SIG-M5 (cell line): Measurements from ENCODE around the gene FARP2.

Experiments used
- DNase-seq: peaks from one replicate; lab custom pipeline; 2025; lab: John Stamatoyannopoulos, UW

The FARP2 gene

GRCh38 chr2:241460631-241461030 is 104.5 kb downstream of the FARP2 start:
- DNase-seq, result no peak

DNA sequence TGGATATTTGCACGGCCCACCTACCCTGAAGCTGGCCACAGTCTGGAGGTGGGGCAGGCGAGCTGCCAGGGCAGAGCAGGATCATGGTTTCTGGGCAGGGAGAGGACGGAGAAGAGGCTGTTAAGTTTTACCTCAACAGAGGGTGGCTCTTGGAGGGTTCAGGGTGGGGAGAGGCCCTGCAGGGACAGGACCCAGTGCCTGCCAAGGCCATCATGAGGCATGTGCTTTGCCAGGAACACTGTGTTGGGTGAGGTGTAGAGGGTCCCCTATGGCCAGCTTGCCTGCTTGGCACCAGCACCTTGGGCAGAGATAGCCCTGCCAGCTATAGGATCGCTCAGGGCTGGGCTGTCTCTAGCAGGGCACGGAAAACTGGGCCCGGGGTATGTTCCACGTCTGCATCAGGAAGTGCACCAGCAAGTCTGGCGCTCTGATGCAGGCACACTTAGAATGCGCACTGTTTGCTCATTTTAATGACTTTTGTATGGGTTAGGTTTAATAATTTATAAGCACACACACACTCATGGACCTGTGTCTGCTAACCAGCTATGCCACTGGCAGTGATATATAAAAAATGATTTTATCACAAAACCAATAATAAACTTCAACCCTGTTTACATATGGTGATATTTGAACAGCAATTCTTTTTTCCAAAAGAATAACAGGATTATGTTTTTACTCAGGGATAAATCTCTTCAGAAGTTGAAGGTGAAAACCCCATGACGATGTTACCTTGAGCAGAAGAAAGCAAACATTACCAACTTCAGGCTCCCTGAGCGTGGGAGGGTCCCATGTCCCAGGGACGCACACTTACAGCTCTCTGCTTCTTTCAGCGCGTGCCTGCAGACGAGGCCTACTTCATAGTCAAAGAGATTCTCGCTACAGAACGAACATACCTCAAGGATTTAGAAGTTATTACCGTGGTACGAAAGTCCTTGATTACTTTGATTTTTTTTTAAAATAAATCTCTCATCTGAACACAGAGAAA is 105.9 kb downstream of the FARP2 start:
- no peak for DNase-seq

DNA sequence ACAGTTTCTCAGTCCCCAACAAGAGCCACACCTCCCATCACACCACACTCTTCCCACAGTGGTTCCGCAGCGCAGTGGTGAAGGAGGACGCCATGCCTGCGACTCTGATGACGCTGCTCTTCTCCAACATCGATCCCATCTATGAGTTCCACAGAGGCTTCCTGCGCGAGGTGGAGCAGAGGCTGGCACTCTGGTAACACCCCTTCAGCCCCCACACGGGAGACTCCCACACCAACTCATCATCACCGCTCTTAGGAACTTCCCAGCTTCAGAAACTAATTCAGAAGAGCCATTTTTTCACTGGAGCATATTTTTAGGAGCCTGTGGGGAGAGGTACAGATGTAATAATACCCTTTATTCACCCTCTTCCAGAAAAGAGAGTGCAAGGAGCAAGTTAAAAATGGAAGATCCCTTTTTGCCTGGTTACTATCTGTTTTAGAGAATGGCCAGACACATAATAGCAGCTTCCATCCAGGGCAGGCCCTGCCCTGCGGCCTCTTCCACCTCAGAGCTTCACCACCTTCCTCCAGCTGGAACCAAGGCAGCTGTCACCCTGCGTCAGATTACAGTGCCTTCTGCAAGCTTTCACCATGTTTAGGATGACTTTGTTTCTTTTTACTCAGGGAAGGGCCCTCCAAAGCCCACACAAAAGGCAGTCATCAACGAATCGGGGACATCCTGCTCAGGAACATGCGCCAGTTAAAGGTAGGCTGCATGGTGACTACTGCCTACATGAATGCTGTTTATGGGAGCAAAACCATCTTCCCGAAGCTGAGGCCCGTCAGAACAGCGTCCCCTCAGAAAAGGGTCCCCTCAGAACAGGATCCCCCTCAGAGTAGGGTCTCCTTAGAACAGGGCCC is 107.4 kb downstream of the FARP2 start:
- no peak for DNase-seq

- no peak for DNase-seq
Observed at GRCh38 chr2:241465543-241465942, 109.5 kb downstream of the FARP2 start.

GRCh38 chr2:241466230-241466629 is 110.1 kb downstream of the FARP2 start:
- DNase-seq, result no peak

DNA sequence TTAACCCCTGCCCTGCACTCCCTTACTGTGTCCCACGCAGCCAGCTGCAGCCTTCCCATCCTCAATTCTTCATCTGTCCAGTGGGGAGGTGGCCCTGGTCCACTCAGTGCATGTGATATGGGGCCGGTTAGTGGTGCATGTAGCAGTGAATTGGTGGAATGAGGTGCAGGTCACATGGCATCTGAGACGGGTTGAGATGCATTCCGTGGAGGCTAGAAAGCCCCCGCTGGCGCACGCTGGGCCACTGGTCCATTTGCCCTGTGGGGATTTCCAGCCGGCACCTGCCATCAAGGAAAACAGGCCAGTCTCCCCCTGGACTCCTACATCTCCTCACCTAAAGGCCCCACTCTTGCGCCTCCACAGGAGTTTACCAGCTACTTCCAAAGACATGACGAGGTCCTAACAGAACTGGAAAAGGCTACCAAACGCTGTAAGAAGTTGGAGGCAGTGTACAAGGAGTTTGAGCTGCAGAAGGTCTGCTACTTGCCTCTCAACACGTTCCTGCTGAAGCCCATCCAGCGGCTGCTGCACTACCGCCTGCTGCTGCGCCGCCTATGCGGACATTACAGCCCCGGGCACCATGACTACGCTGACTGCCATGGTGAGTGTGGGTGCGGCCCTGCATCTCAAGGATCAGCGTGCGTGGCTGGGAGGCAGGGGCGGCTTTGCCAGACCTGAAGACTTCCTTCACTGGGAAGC is 111.8 kb downstream of the FARP2 start:
- no peak for DNase-seq

DNA sequence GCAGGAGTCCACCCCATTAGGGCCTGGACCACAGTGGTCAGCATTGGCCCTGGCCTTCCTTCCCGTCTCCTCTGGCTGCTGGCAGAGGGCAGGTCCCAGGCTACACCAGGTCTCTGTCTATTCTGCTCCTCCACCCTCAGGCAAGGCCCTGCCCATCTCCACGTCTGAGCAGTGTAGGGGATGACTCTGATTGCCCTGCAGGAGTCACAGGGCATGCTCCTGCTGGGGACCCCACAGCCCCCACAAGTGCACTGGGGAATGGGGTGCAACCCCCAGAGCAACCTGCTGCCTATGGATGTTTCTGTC is 112.3 kb downstream of the FARP2 start:
- no peak for DNase-seq

DNA sequence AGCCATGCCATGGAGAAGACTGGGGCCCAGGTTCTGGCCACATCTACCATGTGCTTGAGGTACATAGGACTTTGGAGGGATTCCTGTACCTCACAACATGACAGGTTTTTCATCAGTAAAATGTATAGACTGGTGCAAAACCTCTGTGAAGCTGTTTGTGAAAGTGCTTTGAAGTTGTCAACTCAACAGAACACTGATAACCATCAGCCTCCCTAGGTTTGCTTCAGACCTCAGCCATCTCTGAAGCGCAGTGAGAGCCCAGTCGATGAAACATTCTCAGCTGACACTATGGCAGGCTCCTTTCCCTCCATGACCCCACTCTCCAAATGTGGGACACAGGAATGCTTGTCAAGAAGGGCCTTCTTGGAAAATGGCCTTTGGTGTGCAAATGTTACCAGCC is 113.7 kb downstream of the FARP2 start:
- DNase-seq, result no peak

DNA sequence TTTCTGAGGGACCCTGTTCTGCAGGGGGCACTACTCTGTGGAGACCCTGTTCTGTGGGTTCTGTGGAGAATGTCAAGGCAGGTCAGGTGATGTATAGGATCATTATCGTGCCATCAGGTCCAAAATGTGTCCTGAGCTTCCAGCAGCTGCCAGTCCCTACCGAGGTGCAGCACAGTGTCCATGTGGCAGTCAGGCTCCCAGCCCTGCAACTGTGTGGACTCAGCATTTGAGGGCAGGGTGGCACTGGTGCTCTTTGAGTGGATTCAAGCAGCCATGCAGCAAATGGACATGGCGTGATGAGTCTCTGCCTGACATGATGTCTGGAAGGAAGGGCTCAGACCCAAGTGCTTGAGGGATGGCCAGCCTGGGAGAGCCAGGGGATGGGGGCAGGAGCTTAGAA is 117.3 kb downstream of the FARP2 start:
- DNase-seq, result no peak

GRCh38 chr2:241475267-241475666 is 119.2 kb downstream of the FARP2 start:
- DNase-seq, result no peak

DNA sequence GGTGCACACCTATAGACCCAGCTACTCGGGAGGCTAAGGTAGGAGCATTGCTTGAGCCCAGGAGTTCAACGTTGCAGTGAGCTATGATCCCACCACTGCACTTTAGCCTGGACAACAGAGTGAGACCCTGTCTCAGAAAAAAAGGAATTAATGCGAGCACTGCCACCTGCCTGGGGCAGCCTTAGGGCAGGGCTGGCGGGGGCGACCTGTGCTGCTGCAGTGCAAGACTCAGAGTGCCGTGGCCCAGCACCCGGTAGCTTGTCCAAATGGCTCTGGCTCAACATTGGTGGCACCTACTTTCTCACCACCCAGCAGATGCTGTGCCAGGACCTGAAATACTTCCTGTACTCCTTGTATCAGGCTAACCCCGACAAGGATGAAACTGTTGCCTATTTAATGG is 122.1 kb downstream of the FARP2 start:
- DNase-seq, result no peak

DNA sequence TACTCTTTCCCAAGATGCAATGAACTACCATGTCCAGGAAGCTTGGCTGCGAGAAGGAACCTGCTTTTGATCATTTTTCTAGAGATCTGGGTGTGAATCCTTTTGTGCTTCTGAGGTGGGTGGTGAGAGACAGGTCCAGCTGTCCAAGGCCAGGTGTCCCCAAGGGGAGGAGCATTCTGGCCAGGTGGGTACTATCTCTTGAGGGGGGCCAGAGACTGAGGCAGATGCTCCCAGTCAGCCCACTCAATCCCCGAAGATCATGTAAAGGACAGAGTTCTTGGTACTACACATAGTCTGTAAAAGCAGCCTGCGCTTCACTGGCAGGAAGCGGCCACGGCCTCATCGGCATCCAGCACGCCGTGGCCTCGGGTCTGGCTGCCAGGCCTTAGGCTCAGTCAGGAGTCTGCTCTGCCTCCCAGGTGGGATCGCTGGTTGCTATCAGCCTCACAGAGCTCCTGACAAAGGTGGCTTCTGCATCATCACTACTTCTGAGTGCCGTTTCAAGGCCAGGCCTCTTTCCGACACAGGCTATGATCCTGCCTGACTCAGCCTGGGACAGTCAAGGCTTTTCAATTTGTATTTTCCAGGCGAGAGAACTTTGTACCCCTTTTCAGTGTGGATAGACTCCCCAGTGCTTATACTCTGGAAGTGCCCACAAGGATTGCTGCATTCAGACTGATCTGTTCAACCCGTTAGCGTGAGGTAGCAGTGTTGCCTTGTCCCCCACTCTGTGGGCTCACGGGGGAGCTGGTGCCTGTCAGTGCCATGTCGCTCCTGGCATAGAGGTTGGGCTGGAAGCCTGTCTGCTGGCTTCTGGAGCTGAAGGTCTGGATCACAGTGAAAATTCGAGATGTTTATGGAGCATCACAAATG is 123.2 kb downstream of the FARP2 start:
- DNase-seq, result no peak

DNA sequence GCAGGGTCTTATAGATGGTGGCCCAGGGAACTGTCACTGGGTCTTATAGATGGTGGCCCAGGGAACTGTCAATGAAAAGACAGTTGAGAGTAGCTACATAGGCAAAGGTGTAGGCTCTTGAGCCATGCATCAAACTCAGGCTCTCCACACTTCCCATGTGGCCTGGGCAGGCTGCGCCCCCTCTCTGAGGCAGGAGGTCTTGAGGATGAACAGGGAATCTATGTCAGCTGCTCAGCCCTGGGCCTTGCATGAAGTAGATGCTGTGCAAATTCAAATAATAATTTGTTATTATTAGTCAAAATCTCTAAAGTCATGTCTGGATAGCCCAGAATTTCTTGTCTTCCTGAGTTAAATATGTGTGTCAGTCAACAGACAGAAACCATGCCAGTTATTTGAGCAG is 125.6 kb downstream of the FARP2 start:
- no peak for DNase-seq

GRCh38 chr2:241482126-241482955 is 126.3 kb downstream of the FARP2 start:
- DNase-seq, result no peak

DNA sequence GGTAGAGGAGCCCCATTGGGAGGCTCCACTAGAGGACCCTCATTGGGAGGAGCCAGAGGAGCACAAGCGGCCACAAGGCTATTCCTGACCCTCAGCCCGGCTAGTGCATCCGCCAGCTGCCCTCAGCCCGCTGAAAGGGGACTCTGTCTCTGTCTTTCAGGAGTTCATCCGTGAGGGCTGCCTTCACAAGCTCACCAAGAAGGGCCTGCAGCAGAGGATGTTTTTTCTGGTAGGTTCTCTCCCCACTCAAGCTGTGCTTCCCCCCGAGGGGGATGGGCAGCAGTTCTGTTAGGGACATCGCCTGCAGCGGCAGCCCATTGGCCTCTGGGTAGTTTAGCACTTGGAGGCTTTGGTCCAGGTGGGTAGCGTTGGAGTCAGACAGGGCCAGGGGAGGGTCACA is 127.2 kb downstream of the FARP2 start:
- DNase-seq, result no peak

DNA sequence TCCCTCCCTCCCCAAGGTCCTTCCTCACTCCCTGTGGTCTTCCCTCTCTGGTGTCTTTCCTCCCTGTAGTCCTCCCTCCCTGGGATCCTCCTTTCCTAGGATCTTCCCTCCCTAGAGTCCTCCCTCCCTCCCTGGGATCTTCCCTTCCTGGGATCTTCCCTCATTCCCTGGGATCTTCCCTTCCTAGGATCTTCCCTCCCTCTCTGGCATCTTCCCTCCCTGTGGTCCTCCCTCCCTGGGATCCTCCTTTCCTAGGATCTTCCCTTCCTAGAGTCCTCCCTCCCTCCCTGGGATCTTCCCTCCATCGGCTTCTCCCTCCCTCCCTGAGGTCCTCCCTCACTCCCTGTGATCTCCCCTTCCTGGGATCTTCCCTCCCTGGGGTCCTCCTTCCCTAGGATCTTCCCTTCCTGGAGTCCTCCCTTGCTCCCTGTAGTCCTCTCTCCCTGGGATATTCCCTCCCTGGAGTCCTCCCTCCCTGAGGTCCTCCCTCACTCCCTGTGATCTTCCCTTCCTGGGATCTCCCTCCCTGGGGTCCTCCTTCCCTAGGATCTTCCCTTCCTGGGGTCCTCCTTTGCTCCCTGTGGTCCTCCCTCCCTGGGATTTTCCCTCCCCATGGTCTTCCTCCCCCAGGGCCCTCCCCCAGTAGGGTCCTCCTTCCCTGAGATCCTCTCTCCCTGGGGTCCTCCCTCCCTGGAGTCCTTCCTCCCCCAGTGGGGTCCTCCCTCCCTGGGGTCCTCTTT is 129.3 kb downstream of the FARP2 start:
- no peak for DNase-seq

- no peak for DNase-seq
Observed at GRCh38 chr2:241489088-241489487, 133.0 kb downstream of the FARP2 start.

GRCh38 chr2:241489733-241490680 is 133.9 kb downstream of the FARP2 start:
- no peak for DNase-seq
